C1 segment of cervical spinal cord (tissue), 14 donors: Measurements from ENCODE around the gene JAM3.
"Not testable (repeated sequence)": the region's sequence is repeated elsewhere in the genome, so short reads cannot be mapped to it uniquely, and the experiment has no call there.

Experiments used
- DNase-seq, 14 donors: peaks; one replicate each; lab custom pipeline; 2025; lab: John Stamatoyannopoulos, UW

JAM3 gene

DNA sequence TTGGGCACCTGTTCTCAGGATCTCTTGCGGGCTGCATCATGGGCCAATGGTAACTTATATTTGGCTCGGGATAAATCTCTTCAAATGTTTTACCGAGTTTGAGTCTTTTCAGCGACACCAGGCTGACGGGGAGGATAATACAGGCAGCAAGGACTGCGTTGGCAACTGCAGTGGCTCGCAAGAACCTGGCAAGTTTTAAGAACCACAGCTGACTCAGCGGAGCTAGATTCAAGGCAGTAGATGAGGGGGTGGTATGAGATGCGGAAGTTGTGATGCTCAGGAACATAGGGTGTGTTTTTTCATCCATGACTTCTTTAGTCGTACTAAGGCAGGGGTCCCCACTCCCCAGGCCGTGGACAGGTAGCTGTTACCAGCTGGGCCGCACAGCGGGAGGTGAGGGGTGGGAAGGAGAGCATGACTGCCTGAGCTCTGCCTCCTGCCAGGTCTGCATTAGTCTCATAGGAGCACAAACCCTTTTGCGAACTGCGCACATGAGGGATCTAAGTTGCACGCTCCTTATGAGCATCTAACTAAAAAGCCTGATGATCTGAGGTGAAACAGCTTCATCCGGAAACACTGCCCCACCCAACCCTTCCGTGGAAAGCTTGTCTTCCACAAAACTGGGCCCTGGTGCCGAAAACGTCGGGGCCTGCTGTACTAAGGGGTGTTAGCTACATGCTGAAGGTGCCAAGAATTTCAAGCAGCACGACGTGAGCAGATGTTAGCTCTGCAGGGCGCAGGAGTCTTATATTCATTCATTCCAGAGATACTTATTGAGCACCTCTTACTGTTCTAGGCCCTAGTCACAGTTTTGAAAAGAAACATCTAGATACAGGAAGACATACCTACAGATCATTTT, 6.4 kb upstream of the JAM3 start:
- DNase-seq, result no peak

DNA sequence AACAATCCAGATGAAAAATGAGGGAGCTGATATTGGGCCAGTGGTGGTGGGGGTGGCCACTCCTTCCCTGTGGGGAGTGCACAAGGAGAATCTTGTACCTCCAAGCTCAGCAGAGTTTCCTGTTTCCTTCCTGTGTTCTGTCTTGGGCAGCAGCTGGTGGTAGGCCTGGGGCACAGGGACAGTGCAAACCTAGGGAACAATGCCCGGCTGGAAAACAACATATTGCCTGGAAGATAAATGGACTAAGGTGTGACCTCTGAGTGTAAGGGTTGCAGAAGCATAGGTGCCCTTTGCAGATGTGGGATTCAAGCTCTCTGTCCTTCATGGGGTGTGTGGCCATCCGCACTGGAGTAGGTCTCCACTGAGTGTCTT, 5.8 kb upstream of the JAM3 start:
- DNase-seq, result no peak

DNA sequence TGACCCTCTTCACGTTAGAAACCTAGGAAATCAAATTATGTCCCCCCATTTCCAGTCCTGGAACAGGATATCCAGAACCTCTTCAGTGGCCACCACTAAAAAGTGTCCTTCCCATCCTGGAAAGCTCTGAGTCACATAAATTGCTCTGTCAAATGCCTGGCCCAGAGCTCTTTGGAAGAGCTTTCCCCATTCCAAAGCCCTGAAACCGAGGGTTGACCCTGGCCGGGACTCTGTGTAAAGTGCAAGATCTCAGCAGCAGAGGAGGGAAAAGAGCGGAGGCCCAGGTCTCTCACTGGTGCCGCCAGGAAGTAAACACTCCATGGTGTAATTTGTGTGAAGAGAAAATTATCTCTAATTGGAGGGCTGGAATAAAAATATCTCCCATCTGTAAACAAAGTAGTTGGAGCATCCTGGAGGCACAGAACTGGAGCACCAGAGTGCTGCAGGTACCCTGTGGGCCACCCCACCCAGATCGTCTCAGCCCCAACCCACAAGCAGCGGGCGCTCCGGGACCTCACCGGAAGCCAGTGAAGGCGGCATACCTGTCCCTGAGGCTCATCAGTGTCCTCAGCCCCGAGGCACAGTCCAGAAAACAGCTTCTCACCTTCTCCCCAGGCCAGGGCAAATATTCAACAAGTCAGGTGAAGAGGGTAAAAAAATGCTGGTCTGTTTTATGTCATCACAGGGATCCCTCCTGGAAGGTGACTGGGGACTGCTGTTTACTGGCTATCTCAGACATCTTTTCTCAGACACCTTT, 4.7 kb upstream of the JAM3 start:
- DNase-seq, result no peak

DNA sequence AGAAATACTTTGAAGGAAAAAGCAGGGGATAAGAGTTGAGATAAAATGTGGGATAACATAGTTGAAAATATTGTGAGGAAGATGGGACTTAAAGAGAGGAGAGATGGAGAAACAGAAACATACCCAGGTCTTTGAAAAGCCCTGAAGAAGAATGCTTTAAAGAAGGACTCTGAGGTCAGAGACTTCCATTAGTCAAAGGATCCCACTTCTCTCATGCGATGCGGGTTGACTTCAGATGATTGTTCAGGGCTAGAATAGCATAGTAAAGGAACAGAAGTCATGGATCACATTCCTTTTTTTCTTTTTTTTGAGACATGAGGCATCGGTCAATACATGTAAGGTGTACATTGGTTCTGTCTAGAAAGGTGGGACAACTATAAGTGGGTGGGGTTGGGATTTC, 3.5 kb upstream of the JAM3 start:
- DNase-seq, result no peak

DNA sequence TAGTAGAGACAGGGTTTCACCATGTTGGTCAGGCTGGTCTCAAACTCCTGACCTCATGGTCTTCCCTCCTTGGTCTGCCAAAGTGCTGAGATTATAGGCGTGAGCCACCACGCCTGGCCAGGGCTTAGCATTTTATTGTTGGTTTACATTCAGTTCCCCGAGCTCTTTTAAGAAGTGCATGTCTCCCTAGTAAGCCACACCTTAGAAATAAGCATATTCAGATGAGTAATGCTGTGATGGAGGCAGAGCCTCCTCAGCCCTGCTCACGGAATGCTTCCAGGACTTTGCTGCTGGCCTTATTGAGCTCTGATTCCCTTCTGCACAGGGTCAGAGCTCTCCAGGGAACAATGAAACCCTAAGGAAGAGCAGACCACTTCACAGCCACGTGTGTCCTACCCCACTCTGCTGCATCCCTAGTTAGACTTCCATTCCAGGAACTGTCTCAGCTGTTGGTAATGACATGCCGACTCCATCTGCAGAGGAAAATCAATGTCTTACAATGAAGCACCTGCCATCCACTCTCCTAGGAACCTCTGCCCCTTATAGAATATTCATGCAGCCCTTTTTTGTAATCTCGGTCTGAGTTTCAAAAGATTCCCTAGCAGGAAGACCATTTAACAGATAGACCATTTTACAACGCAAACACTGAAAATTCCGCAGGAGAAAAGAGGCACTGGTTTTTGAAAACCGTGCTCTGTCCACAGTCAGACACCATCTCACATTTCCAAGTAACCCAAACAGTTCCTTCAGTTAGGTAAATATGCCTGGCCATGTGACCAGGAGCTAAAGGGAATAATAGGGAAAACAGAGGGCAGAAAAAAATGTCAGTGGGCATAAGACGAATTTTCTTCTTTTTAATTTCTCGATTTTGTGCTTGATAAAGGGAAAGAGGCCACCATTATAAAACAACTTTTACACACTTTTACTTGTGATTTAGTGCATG, 1.7 kb upstream of the JAM3 start:
- DNase-seq, result no peak

DNA sequence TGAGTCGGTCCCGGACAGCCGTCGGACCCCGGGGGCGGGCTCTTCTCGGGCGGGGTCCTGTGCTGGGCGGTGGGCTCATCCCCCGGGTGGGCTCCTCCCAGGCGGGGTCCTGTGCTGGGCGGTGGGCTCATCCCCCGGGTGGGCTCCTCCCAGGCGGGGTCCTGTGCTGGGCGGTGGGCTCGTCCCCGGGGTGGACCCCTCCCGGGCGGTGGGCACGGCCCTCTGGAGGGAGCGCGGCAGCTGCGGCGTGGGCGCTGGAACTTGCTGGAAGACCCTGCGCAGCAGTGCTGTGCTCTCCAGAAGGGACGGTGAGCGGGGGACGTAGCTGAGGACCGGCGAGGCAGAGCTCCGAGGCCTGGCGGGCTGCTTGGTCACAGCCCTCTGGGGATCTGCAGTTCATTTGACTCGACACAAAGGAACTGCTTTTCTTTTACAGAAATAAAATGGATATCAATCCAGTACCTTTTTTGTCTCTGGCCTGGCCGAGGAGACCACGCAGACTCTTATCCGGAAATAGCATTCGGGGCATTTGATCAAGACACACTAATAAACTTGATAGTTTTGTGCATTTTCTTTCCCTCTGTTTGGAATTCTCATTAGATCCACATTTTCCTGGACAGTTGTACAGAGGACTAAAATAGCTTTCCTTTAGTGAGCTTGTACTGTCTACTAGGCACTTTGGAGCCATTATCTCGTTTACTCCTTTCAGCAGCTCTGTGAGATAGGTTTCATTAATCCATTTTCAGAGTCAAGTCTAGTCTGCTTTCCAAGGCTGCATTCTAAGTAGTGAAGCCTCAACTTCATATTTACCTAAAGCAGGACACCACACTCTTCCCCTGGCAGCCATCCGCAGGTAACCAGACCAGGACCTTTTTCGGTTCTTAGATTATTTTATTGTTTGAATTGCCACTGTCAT, 812 bp downstream of the JAM3 start:
- DNase-seq, result peak in 9 of 14 donors; percentile 12 to 62 (median 18)

DNA sequence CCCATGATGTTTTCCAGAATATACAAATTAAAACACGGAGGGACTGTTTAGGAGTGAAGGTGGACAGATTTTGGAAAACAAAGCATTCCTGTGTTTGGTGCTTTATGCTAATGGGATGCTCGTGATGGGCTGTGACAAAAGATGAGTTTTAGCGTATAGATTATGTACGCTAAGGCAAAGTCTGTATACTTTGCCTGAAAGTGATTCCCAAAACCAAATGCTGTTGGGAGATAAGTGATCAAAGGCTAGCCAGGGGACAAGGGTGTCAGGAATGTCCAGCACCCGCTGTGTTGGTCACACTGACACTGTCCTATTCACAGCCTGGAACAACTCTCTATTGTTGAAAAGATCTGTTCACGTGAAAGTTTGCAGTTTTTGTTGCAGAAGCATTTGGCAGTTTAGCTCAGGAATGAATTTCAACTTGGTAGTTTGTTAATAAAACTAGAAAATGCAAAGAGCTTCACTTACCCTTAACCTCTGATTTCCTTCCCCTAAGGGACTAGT, 1.5 kb downstream of the JAM3 start:
- DNase-seq, result peak in 6 of 14 donors; percentile 25 to 63 (median 34)

DNA sequence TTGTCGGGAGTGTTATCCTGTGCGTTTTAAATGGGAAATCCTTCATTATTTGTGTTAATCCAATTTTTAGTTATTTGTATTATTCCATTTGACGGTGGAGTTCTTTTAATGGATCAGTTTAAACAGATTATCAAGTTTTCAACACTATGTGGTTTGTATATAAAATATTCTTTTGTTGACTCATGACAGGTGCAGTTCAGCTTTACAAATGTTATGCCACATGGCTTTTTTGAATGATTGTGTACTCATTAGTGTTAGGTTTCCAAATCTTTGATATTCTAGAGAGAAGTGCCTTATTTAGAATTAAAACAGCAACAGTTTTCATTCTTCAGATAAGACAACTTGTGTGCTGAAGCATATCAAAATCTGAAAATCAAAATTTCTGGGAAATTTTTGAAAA, 2.4 kb downstream of the JAM3 start:
- DNase-seq, result no peak

DNA sequence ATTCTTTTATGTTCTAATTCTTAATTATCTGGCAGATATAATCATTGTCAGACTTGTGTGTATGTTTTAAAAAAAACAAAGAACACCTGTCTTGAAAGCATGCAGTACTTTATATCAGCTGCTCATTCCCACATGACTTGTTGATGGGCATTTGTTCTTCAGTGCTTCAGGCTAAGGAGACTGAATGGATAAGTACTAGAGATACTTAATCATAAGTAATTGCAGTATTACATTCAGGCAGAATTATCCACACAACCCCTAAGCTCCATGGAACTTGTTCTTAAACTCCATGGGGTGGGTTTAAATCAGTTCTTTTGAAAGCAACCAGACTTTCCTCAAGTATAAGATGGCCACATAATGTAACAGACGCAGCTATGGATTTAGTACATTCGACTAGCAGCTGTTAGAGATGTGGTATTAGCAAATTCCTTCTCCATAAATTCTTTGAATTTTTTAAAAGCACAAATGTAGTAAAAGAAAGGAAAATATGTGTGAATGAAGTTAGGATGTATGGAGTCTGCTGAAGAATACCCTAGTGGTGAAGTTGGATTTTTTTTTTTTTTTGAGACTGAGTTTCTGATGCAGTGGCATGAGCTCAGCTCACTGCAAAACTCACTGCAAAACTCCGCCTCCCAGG, 3.0 kb downstream of the JAM3 start:
- DNase-seq, result no peak

DNA sequence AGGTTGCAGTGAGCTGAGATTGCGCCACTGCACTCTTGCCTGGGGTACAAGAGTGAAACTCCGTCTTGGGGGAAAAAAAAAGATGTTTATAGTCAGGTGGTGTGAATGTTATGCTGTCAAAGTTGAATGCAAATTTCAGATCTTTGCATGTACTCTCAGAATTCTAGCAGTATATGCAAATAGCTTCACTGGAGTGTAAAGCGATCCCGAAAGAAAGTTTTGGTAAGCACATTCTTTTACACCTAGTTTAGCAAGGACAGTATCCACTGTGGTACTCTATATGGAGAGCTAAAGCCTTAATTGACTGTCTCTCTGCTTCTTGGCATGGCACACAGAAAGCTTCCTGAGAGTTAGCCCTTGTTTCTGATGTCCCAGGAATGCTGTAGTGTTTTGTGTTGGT, 4.0 kb downstream of the JAM3 start:
- no peak for DNase-seq

DNA sequence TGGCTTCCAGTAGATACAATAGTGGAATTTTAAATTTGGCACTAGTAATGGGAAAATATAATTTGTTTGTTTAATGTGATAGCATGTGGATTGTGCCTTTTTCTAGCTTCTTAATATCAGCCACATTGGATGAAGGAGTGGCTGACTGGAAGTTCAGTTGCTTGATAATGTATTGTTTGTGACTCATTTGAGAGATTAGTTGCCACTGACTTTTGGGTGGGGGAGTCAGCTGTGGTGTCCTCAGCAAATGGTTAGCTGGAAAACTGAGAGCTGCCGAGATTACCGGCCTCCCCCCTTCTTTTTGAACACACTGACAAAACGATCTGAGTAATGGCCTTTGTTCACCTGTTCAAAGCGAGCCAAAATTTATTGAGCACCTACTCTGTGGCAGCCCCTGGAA, 5.5 kb downstream of the JAM3 start:
- no peak for DNase-seq

DNA sequence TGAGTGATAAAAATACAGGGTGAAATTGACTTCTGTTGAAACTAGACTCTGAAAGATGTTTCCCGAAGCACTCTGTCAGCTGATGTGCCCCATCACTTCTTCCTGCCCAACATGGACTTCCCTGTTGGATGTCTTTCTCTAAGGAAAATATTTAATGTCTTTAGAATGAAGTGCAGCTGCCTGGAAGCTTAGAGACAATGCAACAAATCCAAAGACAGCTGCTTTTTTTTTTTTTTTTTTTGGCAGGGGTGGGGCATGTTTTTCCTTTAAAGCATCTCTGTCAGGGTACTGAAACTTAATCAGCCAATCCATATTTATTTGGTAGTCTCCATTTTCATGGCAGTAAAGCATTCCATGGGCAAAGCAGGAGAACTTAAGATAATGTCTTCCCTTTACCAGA, 5.9 kb downstream of the JAM3 start:
- DNase-seq, result no peak

DNA sequence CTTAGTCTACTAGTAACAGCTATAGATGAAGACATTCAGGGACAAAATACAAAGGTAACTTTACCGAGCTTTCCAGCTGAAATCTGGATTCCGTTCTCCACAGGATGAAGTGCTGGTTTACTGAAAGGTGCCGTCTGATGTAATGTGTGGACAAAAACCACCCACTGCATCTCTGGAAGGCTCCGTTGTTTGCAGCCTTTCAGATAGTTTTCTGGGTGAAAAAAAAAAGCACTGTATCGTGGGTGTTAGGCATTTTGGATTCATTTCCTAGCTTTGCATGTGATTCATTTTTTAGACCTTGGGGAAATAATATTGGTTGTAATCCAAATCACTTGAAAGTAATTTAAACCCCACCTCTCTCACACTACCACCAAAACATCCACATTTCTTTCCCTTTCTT, 10.4 kb downstream of the JAM3 start:
- no peak for DNase-seq

DNA sequence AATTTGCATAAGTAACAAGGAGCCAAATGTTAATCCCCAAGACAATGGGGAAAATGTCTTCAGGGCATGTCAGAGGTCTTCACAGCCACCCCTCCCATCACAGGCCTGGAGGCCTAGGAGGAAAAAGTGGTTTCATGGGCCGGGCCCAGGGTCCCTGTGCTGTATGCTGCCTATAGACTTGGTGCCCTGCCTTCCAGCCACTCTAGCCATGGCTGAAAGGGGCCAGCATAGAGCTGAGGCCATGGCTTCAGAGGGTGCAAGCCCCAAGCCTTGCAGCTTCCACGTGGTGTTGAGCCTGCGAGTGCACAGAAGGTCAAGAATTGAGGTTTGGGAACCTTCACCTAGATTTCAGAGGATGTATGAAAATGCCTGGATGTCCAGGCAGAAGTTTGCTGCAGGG, 12.4 kb downstream of the JAM3 start:
- DNase-seq, result not testable (repeated sequence)

DNA sequence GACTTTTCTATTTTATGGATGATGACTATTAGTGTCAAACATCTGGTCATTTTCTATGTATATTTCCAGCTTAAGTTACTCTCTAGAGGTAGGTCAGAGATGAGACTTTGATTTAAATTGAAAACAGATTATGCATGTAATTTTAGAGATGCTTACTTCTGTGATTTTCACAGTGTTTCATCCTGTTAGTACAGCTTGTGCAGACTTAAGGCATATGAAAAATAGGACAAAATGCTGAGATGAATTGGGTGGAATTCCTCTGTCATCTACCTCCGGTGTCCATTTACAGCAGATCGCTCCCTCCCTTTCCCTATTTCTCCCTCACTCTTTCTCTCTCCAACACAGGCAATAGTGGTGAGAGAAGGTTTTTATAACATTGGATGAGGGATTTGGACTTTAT, 14.1 kb downstream of the JAM3 start:
- DNase-seq, result no peak

DNA sequence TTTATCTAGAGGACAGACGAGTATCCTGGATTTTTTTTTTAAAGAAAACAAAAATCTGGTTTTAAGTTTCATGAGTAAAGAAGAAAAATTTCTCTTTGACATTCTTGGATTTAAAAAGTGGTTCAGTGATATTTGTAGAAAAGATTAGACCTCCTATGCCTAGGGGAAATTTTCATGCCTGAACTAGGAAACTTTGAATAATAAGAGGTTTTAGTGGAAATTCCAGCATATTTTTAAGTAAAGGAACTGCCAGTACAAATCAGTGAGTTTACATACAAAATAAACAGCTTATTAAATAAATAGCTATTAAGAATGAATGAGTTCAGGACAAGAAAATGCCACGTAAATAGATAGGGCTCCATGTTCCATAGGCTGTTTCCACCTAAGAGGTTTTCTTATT, 17.5 kb downstream of the JAM3 start:
- no peak for DNase-seq

DNA sequence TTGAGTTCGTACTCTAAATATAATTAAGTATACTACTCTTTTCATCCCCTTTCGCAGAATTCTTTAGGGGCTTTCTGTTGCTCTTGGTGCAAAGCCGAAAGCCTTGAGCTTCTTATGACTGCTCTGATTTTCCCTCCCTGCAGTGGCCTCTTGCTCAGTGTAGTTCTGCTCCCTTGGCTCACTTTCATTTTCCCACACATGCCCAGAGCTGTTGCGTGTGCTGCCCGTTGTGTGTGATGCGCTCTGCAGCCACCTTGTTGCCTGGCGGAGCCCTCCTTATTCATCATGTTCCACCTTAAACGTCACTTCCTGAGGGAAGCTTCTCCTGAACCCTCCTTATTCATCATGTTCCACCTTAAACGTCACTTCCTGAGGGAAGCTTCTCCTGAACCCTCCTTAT, 23.1 kb downstream of the JAM3 start:
- DNase-seq, result not testable (repeated sequence)

DNA sequence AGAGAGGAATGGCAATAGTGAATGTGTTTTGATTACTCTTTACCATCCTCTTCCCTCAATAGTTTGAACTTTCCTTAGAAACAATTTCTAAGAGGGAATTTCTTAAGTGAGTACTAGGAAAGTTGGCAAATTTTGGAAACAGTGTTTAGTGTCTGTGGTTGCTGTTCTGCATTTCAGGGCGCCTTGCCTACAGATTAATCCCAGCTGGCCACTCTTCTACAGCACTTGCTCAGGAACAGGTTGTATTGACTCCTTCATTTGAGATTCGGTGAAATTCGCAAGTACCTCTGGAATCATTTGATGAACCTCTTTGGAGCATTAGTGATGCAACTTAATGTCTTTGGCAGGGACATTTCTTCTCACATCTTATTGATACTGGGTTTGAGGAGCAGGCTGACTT, 28.3 kb downstream of the JAM3 start:
- DNase-seq, result no peak

DNA sequence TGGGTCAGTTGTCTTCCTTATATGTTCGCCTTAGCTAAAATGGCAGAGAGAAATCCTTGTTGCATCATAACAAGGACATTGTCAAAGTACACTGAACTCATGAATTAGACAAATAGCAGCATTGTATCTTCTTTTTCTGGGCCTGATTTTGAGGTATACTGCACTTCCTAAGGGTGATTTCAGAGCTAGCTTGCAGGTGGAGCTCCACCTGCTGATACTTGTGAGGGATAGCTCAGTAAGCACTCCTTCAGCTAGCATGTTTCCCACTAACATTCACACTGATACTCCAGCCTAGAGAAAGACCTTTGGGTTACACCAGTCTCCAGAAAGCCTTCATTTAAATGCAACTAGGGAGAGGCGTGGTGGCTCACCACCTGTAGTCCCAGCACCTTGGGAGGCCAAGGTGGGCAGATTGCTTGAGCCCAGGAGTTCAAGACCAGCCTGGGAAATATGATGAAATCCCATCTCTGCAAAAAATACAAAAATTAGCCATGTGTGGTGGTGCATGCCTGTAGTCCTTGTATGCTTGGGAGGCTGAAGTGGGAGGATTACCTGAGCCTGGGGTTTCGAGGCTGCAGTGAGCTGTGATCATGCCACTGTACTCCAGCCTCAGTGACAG, 29.8 kb downstream of the JAM3 start:
- no peak for DNase-seq

DNA sequence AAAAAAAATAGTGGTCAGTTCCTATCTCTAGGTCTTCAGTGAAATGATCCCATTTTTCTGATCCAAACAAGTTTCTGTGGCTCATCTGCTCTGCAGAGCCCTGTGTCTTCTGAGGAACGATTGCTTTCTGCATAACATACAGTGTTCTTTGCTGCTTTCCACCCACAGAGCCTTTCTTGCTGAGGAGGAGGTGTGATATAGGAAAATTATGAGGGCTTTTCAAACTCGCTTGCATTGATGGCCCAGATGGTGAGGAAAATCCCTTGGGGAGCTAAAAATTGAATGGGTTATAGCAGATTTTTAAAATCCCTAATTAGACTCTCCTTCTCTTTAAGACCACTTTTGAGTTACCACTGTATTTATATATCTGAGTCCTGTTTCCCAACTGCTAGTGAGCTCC, 31.3 kb downstream of the JAM3 start:
- no peak for DNase-seq
